ENCODE data around the gene DIP2C. TPM values are rescaled to one million over a fixed set of nuclear protein-coding genes. Genes with fewer than 3 reads are reported as not detected.
"Not testable (repeated sequence)": the region's sequence is repeated elsewhere in the genome, so short reads cannot be mapped to it uniquely, and the experiment has no call there.

DIP2C gene
- total RNA-seq, 1 donor from 2014 or later = 0.53 TPM

- DNase-seq (ENCODE audit: low read depth) (no peak), FAIRE-seq (no peak)
- Histone ChIP-seq H3K27me3 (ENCODE audit: control insufficient read depth, insufficient read depth, low read length) (no peaks in the 10 kb centered on the region), H3K4me3 (ENCODE audit: low read depth, low read length) (no peak overlapping the region), H3K36me3 (ENCODE audit: control insufficient read depth, insufficient read depth, low read length) (no peaks in the 10 kb centered on the region)
- no peak for TF ChIP-seq CTCF (IDR thresholded peaks at IDR 0.05; ENCODE audit: insufficient read depth, low read length, severe bottlenecking)
These were observed 9.3 kb downstream of the DIP2C start for GRCh38 chr10:680146-680545.

- Histone ChIP-seq H3K36me3 (ENCODE audit: control insufficient read depth, insufficient read depth, low read length) (no peaks in the 10 kb centered on the region), H3K4me3 (ENCODE audit: low read depth, low read length) (no peak overlapping the region), H3K27me3 (ENCODE audit: control insufficient read depth, insufficient read depth, low read length) (no peaks in the 10 kb centered on the region)
- DNase-seq (ENCODE audit: low read depth) = no peak
- no peak for TF ChIP-seq CTCF (IDR thresholded peaks at IDR 0.05; ENCODE audit: insufficient read depth, low read length, severe bottlenecking)
- FAIRE-seq = no peak
These were observed 9.9 kb downstream of the DIP2C start for GRCh38 chr10:679556-679955.

GRCh38 chr10:678662-679005 is 10.8 kb downstream of the DIP2C start:
- H3K27me3 ChIP-seq (ENCODE audit: control insufficient read depth, insufficient read depth, low read length); FAIRE-seq; DNase-seq (ENCODE audit: low read depth); H3K4me3 ChIP-seq (ENCODE audit: low read depth, low read length); H3K36me3 ChIP-seq (ENCODE audit: control insufficient read depth, insufficient read depth, low read length): not testable (repeated sequence)

- FAIRE-seq (no peak), DNase-seq (ENCODE audit: low read depth) (no peak)
- no peak for TF ChIP-seq CTCF (IDR thresholded peaks at IDR 0.05; ENCODE audit: insufficient read depth, low read length, severe bottlenecking)
- Histone ChIP-seq H3K27me3 (ENCODE audit: control insufficient read depth, insufficient read depth, low read length) (no peaks in the 10 kb centered on the region), H3K36me3 (ENCODE audit: control insufficient read depth, insufficient read depth, low read length) (no peaks in the 10 kb centered on the region), H3K4me3 (ENCODE audit: low read depth, low read length) (no peak overlapping the region)
These were observed 11.5 kb downstream of the DIP2C start for GRCh38 chr10:677750-678661.

DNA sequence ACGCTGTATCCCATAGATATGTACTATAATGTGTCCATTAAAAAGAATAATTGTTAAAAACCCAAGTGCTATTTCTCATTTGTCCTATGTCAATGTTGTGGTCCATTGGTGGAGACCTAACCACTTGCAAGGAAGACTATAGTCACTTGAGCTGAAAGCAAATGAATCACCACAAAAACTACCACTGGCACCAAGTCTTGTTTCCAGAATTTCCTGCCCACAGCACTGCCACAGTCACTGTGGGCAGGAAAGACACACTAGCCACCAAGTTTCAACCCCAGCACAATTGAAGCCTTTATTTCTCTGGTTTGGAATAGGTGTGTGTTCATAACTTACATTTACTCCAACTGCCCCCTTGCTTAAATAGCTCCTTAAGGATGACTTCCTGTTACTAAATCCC is 12.4 kb downstream of the DIP2C start:
- no peak for FAIRE-seq
- H3K4me3 ChIP-seq (ENCODE audit: low read depth, low read length) = no peak overlapping the region
- no peaks in the 10 kb centered on the region for H3K36me3 ChIP-seq (ENCODE audit: control insufficient read depth, insufficient read depth, low read length)
- H3K27me3 ChIP-seq (ENCODE audit: control insufficient read depth, insufficient read depth, low read length) = no peaks in the 10 kb centered on the region
- DNase-seq (ENCODE audit: low read depth) = no peak
- no peak for TF ChIP-seq CTCF (IDR thresholded peaks at IDR 0.05; ENCODE audit: insufficient read depth, low read length, severe bottlenecking)

DNA sequence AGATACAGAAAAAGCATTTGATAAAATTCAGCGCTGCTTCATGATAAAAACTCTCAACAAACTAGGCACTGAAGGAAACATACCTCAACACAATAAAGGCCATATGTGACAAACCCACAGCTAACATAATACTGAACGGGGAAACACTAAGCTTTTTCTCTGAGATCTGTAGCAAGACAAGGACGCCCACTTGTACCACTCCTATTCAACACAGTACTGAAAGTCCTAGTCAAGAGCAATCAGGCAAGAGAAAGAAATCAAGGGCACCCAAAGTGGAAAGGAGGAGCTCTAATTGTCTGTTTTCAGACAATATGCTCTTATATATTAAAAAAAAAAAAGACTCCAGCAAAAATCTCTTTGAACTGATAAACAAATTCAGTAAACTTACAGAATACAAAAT is 13.3 kb downstream of the DIP2C start:
- Histone ChIP-seq H3K4me3 (ENCODE audit: low read depth, low read length) (no peak overlapping the region), H3K27me3 (ENCODE audit: control insufficient read depth, insufficient read depth, low read length) (no peaks in the 10 kb centered on the region), H3K36me3 (ENCODE audit: control insufficient read depth, insufficient read depth, low read length) (no peaks in the 10 kb centered on the region)
- DNase-seq (ENCODE audit: low read depth) (no peak), FAIRE-seq (no peak)
- TF ChIP-seq CTCF (IDR thresholded peaks at IDR 0.05; ENCODE audit: insufficient read depth, low read length, severe bottlenecking) = no peak

All from bronchial epithelial cell (primary cell).